PC-3 (cell line): ENCODE results near the gene TACO1. TPM values are rescaled to one million over a fixed set of nuclear protein-coding genes. Genes with fewer than 3 reads are reported as not detected.
A peak's percentile ranks its signal among the peaks of the same experiment; 100 is the strongest.

Experiments
- ATAC-seq: fragments of 200-7000 bp; cut with Tn5 transposase; 2 replicates; pipeline ENCODE4 v1.9.1; 2020; ENCODE audit warnings: mild to moderate bottlenecking, moderate library complexity
- BruUV-seq: library from RNA; stranded (reverse); fragments of 400-500 nt; replicated peaks from 2 replicates; lab custom pipeline; 2021; lab: Mats Ljungman, UMichigan
- CTCF ChIA-PET: fragments of 300-600 bp; sonication (Branson Sonifier 250); formaldehyde crosslinking; loops from one replicate; lab custom pipeline; 2022; ENCODE audit warnings: antibody characterized with exemption; lab: Charles Lee
- POLR2A ChIA-PET: fragments of 300-600 bp; sonication (Branson Sonifier 250); formaldehyde crosslinking; loops from one replicate; lab custom pipeline; 2022; ENCODE audit warnings: antibody characterized with exemption; ENCODE audit not compliant: unreplicated experiment; lab: Charles Lee
- DNase-seq: peaks from one replicate; pipeline ENCODE4 v3.0.0-alpha.2; 2015
- H2AFZ ChIP-seq: fragments of 300-600 bp; sonication (generic); 2 replicates; pipeline ENCODE4 v1.6.0; 2016; ENCODE audit warnings: antibody characterized with exemption, low read length
- H3F3A ChIP-seq: fragments of 300-600 bp; sonication (generic); one replicate; pipeline ENCODE4 v1.6.0; 2017; ENCODE audit warnings: antibody characterized with exemption, low read length, control low read depth, mild to moderate bottlenecking; ENCODE audit not compliant: unreplicated experiment
- H3K27ac ChIP-seq: fragments of 300-600 bp; sonication (generic); 2 replicates; pipeline ENCODE4 v1.5.1; 2016; ENCODE audit warnings: mild to moderate bottlenecking, low read length
- H3K27me3 ChIP-seq: fragments of 300-600 bp; sonication (generic); 2 replicates; pipeline ENCODE4 v1.6.1; 2016; ENCODE audit warnings: low read length, mixed read lengths
- H3K36me3 ChIP-seq: fragments of 300-600 bp; sonication (generic); 2 replicates; pipeline ENCODE4 v1.6.1; 2016; ENCODE audit warnings: low read depth, mixed run types, low read length, mixed read lengths
- H3K4me1 ChIP-seq: fragments of 300-600 bp; sonication (generic); 2 replicates; pipeline ENCODE4 v1.5.1; 2016; ENCODE audit warnings: low read length; ENCODE audit not compliant: insufficient read depth
- H3K4me2 ChIP-seq: fragments of 300-600 bp; sonication (generic); 2 replicates; pipeline ENCODE4 v1.6.0; 2016; ENCODE audit warnings: low read length
- H3K4me3 ChIP-seq: fragments of 300-600 bp; sonication (generic); 2 replicates; pipeline ENCODE4 v1.5.1; 2016; ENCODE audit warnings: mild to moderate bottlenecking, low read length, mixed read lengths
- H3K79me2 ChIP-seq: fragments of 300-600 bp; sonication (generic); 2 replicates; pipeline ENCODE4 v1.6.1; 2017; ENCODE audit warnings: low read length, mixed read lengths
- H3K9ac ChIP-seq: fragments of 300-600 bp; sonication (generic); 2 replicates; pipeline ENCODE4 v1.6.0; 2016; ENCODE audit warnings: mild to moderate bottlenecking, low read length
- H3K9me2 ChIP-seq: fragments of 300-600 bp; sonication (generic); replicated peaks from 2 replicates; pipeline ENCODE4 v1.6.1; 2016; ENCODE audit warnings: mixed run types, low read length, mixed read lengths
- H3K9me3 ChIP-seq: fragments of 300-600 bp; sonication (generic); 2 replicates; pipeline ENCODE4 v1.6.1; 2016; ENCODE audit warnings: low read length, mixed read lengths
- H4K20me1 ChIP-seq: fragments of 300-600 bp; sonication (generic); 2 replicates; pipeline ENCODE4 v1.6.1; 2016; ENCODE audit warnings: low read length, mixed read lengths
- CTCF ChIP-seq: fragments of 300-600 bp; sonication (generic); conservative IDR thresholded peaks from 2 replicates; pipeline ENCODE4 v1.5.1; 2017; ENCODE audit warnings: antibody characterized with exemption, low read depth, mild to moderate bottlenecking, low read length
- EZH2 ChIP-seq: fragments of 300-600 bp; sonication (generic); IDR thresholded peaks from one replicate; pipeline ENCODE4 v1.6.1; 2017; ENCODE audit warnings: antibody characterized with exemption, mild to moderate bottlenecking, low read length; ENCODE audit not compliant: unreplicated experiment
- EZH2phosphoT487 ChIP-seq: fragments of 300-600 bp; sonication (generic); IDR thresholded peaks from 2 replicates; pipeline ENCODE4 v1.6.1; 2018; ENCODE audit warnings: mild to moderate bottlenecking, antibody characterized with exemption, low read length, borderline replicate concordance
- intact Hi-C: fragments of 100-400 bp; cut with micrococcal nuclease; formaldehyde crosslinking; loops from 2 replicates; pipeline ENCODE4 v1.9.0; 2023
- total RNA-seq: library from RNA; depleted of rRNA; stranded (reverse); fragments of >200 nt; gene quantifications from 2 replicates; pipeline ENCODE4 v1.2.3, GENCODE V29; 2014

TACO1 gene
- total RNA-seq, 1 experiment from 2014 or later = 47.9 TPM

GRCh38 chr17:63621229-63621683 lies 20.6 kb downstream of the TACO1 start:
- TSS peak; percentile 89 for BruUV-seq
- no peaks in the 10 kb centered on the region for H3K27me3 ChIP-seq
- no peaks in the 10 kb centered on the region for H3K9me2 ChIP-seq
- H3K36me3 ChIP-seq = no peaks in the 10 kb centered on the region
- CTCF ChIA-PET = interaction anchor here (0.9 to 1.5 kb wide), 3 partner anchors 9 to 176 kb away, joined by 3 to 16 read pairs (median 3); no protein-coding TSS in a partner anchor
- H3K4me2 ChIP-seq = peak overlapping the region; percentile 94
- POLR2A ChIA-PET = no interaction called here
- no peaks in the 10 kb centered on the region for H3K9me3 ChIP-seq
- no peaks in the 10 kb centered on the region for H3F3A ChIP-seq
- H3K27ac ChIP-seq = peak overlapping the region; percentile 11; the same call in 1 of the 2 replicates
- intact Hi-C loops = loop anchor here (5.0 kb wide), 2 partner anchors 76 to 121 kb away; partner anchors contain the start of gene STRADA
- H3K4me3 ChIP-seq = peak overlapping the region; percentile 79
- 0 out of 2 replicates have a peak, but pooled peaks cover 4% of the 10 kb centered on the region for H4K20me1 ChIP-seq
- DNase-seq (no peak), ATAC-seq (no peak)
- H3K79me2 ChIP-seq = peaks cover 33% of the 10 kb centered on the region
- peak overlapping the region; percentile 80 for H3K9ac ChIP-seq
- H2AFZ ChIP-seq = peak overlapping the region; percentile 93
- peaks cover 28% of the 10 kb centered on the region for H3K4me1 ChIP-seq
- no peak for TF ChIP-seq EZH2
- no peak for TF ChIP-seq CTCF
- TF ChIP-seq EZH2phosphoT487 = no peak

GRCh38 chr17:63621684-63622573 lies 21.2 kb downstream of the TACO1 start, which contains the start of gene MAP3K3:
Gene MAP3K3, plus strand, starts transcription at chr17:63622417. Its CDS starts 343 bp downstream, at chr17:63622760.
- H3K27me3 ChIP-seq = no peaks in the 10 kb centered on the region
- ATAC-seq = peak; percentile 86
- peak; percentile 100 for DNase-seq
- H3K9ac ChIP-seq = peak within 1 kb of the TSS; percentile 80
- peak within 1 kb of the TSS; percentile 82 for H3K4me3 ChIP-seq
- H4K20me1 ChIP-seq = 0 out of 2 replicates have a peak, but pooled peaks cover 4% of the 10 kb centered on the region
- H3F3A ChIP-seq = no peaks in the 10 kb centered on the region
- TF ChIP-seq CTCF (no peak; the same call in 1 of the 2 replicates), EZH2phosphoT487 (no peak)
- H3K4me1 ChIP-seq = peaks cover 27% of the 10 kb centered on the region
- intact Hi-C loops = loop anchor here (5.0 kb wide), 2 partner anchors 75 to 120 kb away; partner anchors contain the start of gene STRADA
- POLR2A ChIA-PET = interaction anchor here (0.6 kb wide), 5 partner anchors 20 to 190 kb away, joined by 3 to 23 read pairs (median 6); no protein-coding TSS in a partner anchor
- peaks cover 40% of the 10 kb centered on the region for H3K79me2 ChIP-seq
- no peaks in the 10 kb centered on the region for H3K36me3 ChIP-seq
- peak within 1 kb of the TSS; percentile 93 for H2AFZ ChIP-seq
- no peaks in the 10 kb centered on the region for H3K9me3 ChIP-seq
- H3K9me2 ChIP-seq = no peaks in the 10 kb centered on the region
- peak within 1 kb of the TSS; percentile 11; the same call in 1 of the 2 replicates for H3K27ac ChIP-seq
- CTCF ChIA-PET = interaction anchor here (0.5 to 1.5 kb wide), 7 partner anchors 10 to 798 kb away, joined by 3 to 16 read pairs (median 4); partner anchors contain the start of gene CYB561
- no TSS peak for BruUV-seq
- H3K4me2 ChIP-seq = peak within 1 kb of the TSS; percentile 94
